ENCODE data around the gene SASH1. TPM values are rescaled to one million over a fixed set of nuclear protein-coding genes. Genes with fewer than 3 reads are reported as not detected.

SASH1 gene
- total RNA-seq, 3 donors from 2014 or later: 107 to 304 (median 145) TPM

- Histone ChIP-seq H3K4me3 (no peak overlapping the region), H3K27ac (peak overlapping the region; percentile 6 to 48), H3K9me3 (no peaks in the 10 kb centered on the region), H3K27me3 (no peaks in the 10 kb centered on the region), H3K4me1 (no peaks in the 10 kb centered on the region), H3K36me3 (peaks cover 18% of the 10 kb centered on the region)
- TF ChIP-seq POLR2A (IDR thresholded peaks at IDR 0.05) (no peak), CTCF (IDR thresholded peaks at IDR 0.05) (no peak), POLR2AphosphoS5 (IDR thresholded peaks at IDR 0.05) (no peak)
- intact Hi-C loops (cut with DNase I; ENCODE audit: low total_unique reads): no loop called here
- DNase-seq (ENCODE audit: low spot score in 2 of 2): no peak
Observed at GRCh38 chr6:148530976-148531375, 188.3 kb downstream of the SASH1 start.

DNA sequence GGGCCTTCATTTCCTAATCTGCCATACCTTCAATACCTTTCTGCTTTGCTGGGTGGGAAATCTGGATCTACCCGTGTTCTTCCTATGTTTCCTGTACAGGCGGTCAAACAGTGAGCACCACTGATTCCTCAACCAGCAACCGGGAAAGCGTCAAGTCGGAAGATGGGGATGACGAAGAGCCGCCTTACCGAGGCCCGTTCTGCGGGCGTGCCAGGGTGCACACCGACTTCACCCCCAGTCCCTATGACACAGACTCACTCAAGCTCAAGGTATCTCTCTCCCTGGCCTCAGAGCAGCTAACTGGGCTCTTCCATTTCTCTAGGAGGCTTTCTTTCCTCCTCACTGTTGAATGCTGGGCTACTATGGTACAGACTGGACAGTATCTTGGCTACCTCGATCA lies 190.1 kb downstream of the SASH1 start:
- no peaks in the 10 kb centered on the region for H3K27me3 ChIP-seq
- intact Hi-C loops (cut with DNase I; ENCODE audit: low total_unique reads): no loop called here
- H3K9me3 ChIP-seq: no peaks in the 10 kb centered on the region
- H3K36me3 ChIP-seq: peaks cover 14% of the 10 kb centered on the region
- no peak for TF ChIP-seq CTCF (IDR thresholded peaks at IDR 0.05)
- H3K4me1 ChIP-seq: no peaks in the 10 kb centered on the region
- no peak overlapping the region for H3K4me3 ChIP-seq
- no peak for DNase-seq (ENCODE audit: low spot score in 2 of 2)
- peak overlapping the region in 1 of 2 donors; percentile 46 for H3K27ac ChIP-seq

- H3K4me3 ChIP-seq: no peak overlapping the region
- DNase-seq (ENCODE audit: low spot score in 2 of 2): no peak
- no peaks in the 10 kb centered on the region for H3K9me3 ChIP-seq
- no peaks in the 10 kb centered on the region for H3K4me1 ChIP-seq
- peaks cover 13% of the 10 kb centered on the region for H3K36me3 ChIP-seq
- no peaks in the 10 kb centered on the region for H3K27me3 ChIP-seq
- intact Hi-C loops (cut with DNase I; ENCODE audit: low total_unique reads): no loop called here
- peak overlapping the region in 1 of 2 donors; percentile 28 for H3K27ac ChIP-seq
- TF ChIP-seq POLR2A (IDR thresholded peaks at IDR 0.05): no peak
Observed at GRCh38 chr6:148533309-148534107, 190.9 kb downstream of the SASH1 start.

GRCh38 chr6:148534871-148535270 lies 192.2 kb downstream of the SASH1 start:
- H3K4me1 ChIP-seq: no peaks in the 10 kb centered on the region
- no peaks in the 10 kb centered on the region for H3K27me3 ChIP-seq
- H3K4me3 ChIP-seq: no peak overlapping the region
- peaks cover 13% of the 10 kb centered on the region for H3K36me3 ChIP-seq
- TF ChIP-seq CTCF (IDR thresholded peaks at IDR 0.05): no peak
- no peak for TF ChIP-seq POLR2AphosphoS5 (IDR thresholded peaks at IDR 0.05)
- no peak for TF ChIP-seq POLR2A (IDR thresholded peaks at IDR 0.05)
- no peaks in the 10 kb centered on the region for H3K9me3 ChIP-seq
- H3K27ac ChIP-seq: peak overlapping the region in 1 of 2 donors; percentile 54
- intact Hi-C loops (cut with DNase I; ENCODE audit: low total_unique reads): no loop called here
- DNase-seq (ENCODE audit: low spot score in 2 of 2): no peak

- intact Hi-C loops (cut with DNase I; ENCODE audit: low total_unique reads): no loop called here
- no peaks in the 10 kb centered on the region for H3K27me3 ChIP-seq
- no peak overlapping the region for H3K27ac ChIP-seq
- TF ChIP-seq POLR2AphosphoS5 (IDR thresholded peaks at IDR 0.05) (no peak), CTCF (IDR thresholded peaks at IDR 0.05) (no peak), POLR2A (IDR thresholded peaks at IDR 0.05) (no peak)
- DNase-seq (ENCODE audit: low spot score in 2 of 2): no peak
- H3K36me3 ChIP-seq: peaks cover 13% of the 10 kb centered on the region
- H3K9me3 ChIP-seq: no peaks in the 10 kb centered on the region
- H3K4me1 ChIP-seq: no peaks in the 10 kb centered on the region
- H3K4me3 ChIP-seq: no peak overlapping the region
Observed at GRCh38 chr6:148535381-148535780, 192.7 kb downstream of the SASH1 start.
